GM12875 (cell line): ENCODE data around the gene SH2D5.
A peak's percentile ranks its signal among the peaks of the same experiment; 100 is the strongest.
"Not testable (repeated sequence)": the region's sequence is repeated elsewhere in the genome, so short reads cannot be mapped to it uniquely, and the experiment has no call there.

Source experiments
- H3K4me3 ChIP-seq: one replicate; pipeline ENCODE4 v1.5.1; 2011; ENCODE audit warnings: low read depth, low read length, control low read depth
- TF ChIP-seq, protein P1 (sequence below): IDR thresholded peaks from 2 replicates; pipeline ENCODE4 v1.5.1; 2011; ENCODE audit warnings: low read depth, mild to moderate bottlenecking, control low read depth, inconsistent platforms, low read length, moderate library complexity, borderline replicate concordance; ENCODE audit not compliant: insufficient read depth

Gene SH2D5

DNA sequence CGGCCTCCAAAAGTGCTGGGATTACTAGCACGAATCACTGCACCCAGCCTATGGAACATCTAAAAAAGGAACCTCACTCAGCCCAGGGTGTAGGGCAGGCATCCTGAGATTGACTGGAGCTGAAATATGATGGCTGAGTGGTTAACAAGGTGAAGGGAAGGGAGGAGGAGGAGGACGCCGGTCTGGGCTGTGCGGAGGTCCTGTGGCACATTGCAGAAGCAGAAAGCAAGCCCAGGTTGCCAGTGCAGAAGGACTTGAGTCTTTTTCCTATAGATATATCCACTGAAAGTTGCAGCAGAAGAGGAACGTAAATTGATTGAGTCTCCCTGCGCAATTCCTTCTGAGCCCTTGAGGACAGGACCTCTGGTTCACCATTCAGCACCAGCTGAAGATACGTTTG, 13.2 kb downstream of the SH2D5 start:
- no peak overlapping the region for H3K4me3 ChIP-seq
- TF ChIP-seq, protein P1, sequence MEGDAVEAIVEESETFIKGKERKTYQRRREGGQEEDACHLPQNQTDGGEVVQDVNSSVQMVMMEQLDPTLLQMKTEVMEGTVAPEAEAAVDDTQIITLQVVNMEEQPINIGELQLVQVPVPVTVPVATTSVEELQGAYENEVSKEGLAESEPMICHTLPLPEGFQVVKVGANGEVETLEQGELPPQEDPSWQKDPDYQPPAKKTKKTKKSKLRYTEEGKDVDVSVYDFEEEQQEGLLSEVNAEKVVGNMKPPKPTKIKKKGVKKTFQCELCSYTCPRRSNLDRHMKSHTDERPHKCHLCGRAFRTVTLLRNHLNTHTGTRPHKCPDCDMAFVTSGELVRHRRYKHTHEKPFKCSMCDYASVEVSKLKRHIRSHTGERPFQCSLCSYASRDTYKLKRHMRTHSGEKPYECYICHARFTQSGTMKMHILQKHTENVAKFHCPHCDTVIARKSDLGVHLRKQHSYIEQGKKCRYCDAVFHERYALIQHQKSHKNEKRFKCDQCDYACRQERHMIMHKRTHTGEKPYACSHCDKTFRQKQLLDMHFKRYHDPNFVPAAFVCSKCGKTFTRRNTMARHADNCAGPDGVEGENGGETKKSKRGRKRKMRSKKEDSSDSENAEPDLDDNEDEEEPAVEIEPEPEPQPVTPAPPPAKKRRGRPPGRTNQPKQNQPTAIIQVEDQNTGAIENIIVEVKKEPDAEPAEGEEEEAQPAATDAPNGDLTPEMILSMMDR = no peak

DNA sequence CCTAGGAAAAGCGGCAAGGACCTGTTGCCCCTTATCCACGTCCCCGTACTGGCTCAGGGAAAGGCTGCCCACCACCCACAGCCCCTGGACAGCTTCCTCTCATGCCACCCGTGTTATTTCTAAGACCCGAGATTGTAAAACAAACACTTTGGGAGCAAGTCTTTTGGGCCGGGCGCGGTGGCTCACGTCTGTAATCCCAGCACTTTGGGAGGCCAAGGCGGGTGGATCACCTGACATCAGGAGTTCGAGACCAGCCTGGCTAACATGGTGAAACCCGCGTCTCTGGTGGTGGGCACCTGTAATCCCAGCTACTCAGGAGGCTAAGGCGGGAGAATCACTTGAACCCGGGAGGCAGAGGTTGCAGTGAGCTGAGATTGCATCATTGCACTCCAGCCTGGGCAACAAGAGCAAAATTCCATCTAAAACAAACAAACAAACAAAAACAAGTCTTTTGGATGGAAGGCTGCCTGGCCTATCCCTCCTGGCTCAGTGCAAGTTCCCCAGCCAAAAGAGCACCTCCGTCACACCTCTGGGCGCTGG, 14.1 kb downstream of the SH2D5 start:
- H3K4me3 ChIP-seq = not testable (repeated sequence)

DNA sequence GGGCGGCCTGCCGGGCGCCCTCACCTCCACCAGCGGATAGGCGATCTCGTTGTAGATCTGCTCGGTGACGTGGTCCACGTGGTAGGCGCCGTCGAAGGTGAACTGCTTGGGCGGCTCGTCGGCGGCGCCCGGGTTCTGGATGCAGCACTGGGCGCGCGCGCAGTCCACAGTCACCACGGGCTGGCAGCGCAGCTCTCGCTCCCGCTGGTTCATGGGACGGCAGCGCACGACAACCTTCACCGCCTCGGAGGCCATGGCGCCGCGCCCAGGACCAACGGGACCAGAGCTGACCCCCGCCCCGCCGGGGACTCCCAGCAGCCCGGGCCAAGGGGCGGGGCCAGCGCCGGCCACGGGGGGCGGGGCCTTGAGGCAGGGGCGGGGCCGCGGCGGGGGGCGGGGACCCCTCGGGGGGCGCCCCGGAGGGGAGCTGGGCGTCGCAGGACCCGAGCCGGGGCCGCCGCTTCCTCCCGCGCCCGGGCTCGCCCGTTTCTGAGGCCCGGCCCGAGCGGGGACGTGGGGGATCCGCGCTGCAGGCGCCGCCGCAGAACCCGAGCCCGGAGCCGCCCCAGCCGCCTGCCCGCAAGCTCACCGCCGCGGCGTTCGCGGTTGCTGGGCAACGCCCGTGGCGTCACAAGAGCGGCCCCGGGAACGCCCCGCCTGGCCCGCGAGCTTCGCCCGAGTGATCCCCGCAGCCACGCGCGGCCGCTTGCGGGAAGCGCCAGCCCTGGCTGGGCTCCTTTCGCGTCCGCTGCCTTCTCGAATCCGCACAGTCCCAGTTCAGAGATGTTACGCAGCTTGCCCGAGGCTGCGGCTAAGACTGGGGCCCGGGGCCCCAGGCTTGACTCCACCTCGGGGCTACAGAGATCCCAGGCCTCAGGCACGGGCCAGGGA, 14.8 kb downstream of the SH2D5 start, which contains the start of gene KIF17:
Gene KIF17, minus strand, starts transcription at position 556 of the 891 bp plus-strand sequence. Its CDS starts 301 bp downstream, at position 255.
- peak within 1 kb of the TSS; percentile 5 for H3K4me3 ChIP-seq
- TF ChIP-seq, protein P1 = no peak

DNA sequence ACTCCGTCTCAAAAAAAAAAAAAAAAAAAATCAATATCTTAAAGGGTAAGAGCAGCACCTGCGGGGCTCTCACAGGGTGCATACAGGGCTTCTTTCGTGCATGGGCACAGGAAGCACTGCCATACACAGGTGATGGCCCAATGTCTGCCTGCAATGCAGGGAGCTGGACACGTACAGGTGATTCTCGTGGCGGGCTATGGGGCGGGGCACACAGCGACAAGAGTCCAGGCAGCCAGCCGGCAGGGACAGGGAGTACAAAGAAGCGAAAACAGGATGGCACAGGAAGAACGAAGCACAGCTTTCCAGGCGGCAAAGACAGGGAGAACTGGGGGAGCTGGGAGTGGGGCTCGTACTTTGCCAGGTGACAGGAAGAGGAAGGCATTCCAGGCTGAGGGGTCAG, 16.3 kb downstream of the SH2D5 start:
- no peak overlapping the region for H3K4me3 ChIP-seq
- TF ChIP-seq, protein P1 = no peak

DNA sequence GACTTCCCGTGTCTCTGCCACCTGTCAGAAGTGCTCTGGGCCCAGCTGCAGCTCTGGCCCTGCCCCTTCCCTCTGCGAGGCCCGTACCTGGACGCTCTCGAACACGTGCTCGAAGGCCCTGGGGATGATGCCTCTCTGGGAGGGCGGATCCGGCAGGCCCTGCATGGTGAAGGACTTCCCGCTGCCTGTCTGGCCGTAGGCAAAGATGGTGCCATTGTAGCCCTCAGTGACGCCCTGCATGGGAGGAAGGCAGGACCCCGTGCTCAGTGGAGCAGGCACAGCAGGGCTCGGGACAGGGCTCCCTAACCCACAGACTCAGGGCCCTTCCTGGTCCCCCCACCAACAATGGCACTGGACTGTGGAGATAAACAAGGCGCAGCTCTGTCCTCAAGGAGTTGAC, 17.1 kb downstream of the SH2D5 start:
- H3K4me3 ChIP-seq = no peak overlapping the region
- TF ChIP-seq, protein P1 = no peak

DNA sequence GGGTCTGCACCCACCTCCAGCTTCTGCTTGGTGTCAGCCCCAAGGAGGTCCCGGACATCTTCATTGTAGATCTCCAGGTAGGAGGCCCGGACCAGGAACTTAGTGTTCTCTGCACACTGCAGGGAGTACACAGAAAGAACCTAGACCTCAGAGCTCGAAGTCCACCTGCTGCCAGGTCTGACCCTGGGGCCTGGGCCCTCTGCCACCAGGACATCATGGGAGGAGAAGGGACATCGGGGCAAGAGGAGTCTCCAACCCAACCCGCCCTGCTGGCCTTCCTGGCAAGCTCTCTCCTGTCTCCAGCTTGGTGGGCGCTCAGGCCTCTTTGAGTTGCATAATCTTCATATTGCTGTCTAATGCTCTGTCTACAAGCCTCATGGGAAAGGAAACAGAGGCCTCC, 19.1 kb downstream of the SH2D5 start:
- H3K4me3 ChIP-seq = no peak overlapping the region
- TF ChIP-seq, protein P1 = no peak

DNA sequence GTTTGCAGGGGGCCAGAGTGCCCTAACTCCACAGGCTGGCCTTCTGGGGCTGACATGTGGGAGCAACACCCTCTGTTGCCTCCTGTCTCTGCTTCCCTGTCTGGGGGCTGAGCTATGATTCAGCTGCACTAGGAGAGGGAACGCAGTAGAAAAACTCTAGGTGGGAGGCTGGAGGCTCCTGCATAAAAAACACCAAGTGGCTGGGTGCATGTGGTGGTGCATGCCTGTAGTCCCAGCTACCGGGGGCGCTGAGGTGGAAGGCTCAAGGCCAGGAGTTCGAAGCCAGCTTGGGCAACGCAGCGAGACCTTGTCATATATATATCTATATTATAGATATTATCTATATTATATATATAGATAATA, 20.3 kb downstream of the SH2D5 start:
- TF ChIP-seq, protein P1 = no peak
- H3K4me3 ChIP-seq = no peak overlapping the region
